Prostate gland (tissue), 2 donors: ENCODE results near the gene XRN2. TPM values are rescaled to one million over a fixed set of nuclear protein-coding genes. Genes with fewer than 3 reads are reported as not detected.

Experiments
- DNase-seq: peaks from one replicate; pipeline ENCODE4 v3.0.0-alpha.2; 2019; ENCODE audit warnings: low spot score
- H3K27ac ChIP-seq, 2 donors: fragments of 200-600 bp; sonication (generic); 2 replicates each; pipeline ENCODE4 v1.5.1; 2017 to 2019
- H3K27me3 ChIP-seq: fragments of 200-600 bp; sonication (generic); replicated peaks from 2 replicates; pipeline ENCODE4 v1.5.1; 2019; ENCODE audit not compliant: insufficient read depth
- H3K36me3 ChIP-seq, 2 donors: fragments of 200-600 bp; sonication (generic); 1 replicate in 1 of 2; 2 replicates in 1 of 2; pipeline versions ENCODE4 v1.5.1 to v1.8.1; 2017 to 2019
- H3K4me1 ChIP-seq: fragments of 200-600 bp; sonication (generic); replicated peaks from 2 replicates; pipeline ENCODE4 v1.5.1; 2019
- H3K4me3 ChIP-seq, 2 donors: fragments of 200-600 bp; sonication (generic); 2 replicates each; pipeline ENCODE4 v1.5.1; 2017 to 2019
- H3K9me3 ChIP-seq: fragments of 200-600 bp; sonication (generic); 2 replicates; pipeline ENCODE4 v1.5.1; 2017
- POLR2A ChIP-seq: fragments of 450-650 bp; IDR thresholded peaks from one replicate; pipeline ENCODE4 v1.6.1; 2016; ENCODE audit warnings: antibody characterized with exemption, mild to moderate bottlenecking
- POLR2AphosphoS5 ChIP-seq: sonication (generic); formaldehyde crosslinking; IDR thresholded peaks from one replicate; pipeline ENCODE4 v1.6.1; 2017; ENCODE audit warnings: antibody characterized with exemption
- WGBS: methylation state at CpG from one replicate; pipeline ENCODE4 v1.1.5; 2018; 5-methylcytosine and 5-hydroxymethylcytosine counted together
- intact Hi-C: fragments of 100-400 bp; cut with DNase I; formaldehyde crosslinking; loops from one replicate; pipeline ENCODE4 v1.14.2; 2022
- total RNA-seq, 2 donors: library from RNA; depleted of rRNA; stranded (reverse); fragments of >200 nt; gene quantifications; one replicate each; pipeline ENCODE4 v1.1.0, GENCODE V29; 2016
- TF ChIP-seq, protein P1 (sequence below), 4 experiments: fragments of 200-600 bp in 2 of 4; fragments of 450-650 bp in 2 of 4; sonication (generic) in 2 of 4; IDR thresholded peaks; 1 replicate in 3 of 4; 2 replicates in 1 of 4; pipeline ENCODE4 v1.5.1; 2016 to 2019; ENCODE audit warnings: antibody characterized with exemption in 4 of 4, mild to moderate bottlenecking in 2 of 4, moderate library complexity in 2 of 4

Gene XRN2
- total RNA-seq, 2 donors from 2014 or later, result 49.4 to 51.3 TPM

DNA sequence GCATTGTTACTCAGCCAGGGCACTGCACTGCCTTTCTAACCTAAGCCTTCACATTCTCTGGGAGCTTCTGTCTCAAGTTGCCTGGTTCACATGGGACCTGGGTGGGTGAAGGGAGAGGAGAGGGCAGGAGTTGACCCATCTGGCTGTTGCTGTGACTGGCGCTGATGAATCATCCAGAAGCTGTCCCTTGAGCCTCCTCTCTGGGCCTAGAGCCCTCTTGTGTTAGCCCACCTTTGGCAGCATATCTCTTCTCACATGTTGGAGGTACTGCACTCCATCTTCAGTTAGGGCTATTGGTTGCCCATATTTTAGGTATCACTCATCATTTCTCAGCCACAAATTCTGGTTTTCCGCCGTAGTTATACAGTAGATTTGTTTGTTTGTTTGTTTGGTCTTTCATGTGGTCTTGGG lies 19.8 kb downstream of the XRN2 start:
- intact Hi-C loops, result no loop called here
- WGBS, result 99% methylated on average over 3 of the region's 3 CpGs
- H3K4me1 ChIP-seq, result no peaks in the 10 kb centered on the region

DNA sequence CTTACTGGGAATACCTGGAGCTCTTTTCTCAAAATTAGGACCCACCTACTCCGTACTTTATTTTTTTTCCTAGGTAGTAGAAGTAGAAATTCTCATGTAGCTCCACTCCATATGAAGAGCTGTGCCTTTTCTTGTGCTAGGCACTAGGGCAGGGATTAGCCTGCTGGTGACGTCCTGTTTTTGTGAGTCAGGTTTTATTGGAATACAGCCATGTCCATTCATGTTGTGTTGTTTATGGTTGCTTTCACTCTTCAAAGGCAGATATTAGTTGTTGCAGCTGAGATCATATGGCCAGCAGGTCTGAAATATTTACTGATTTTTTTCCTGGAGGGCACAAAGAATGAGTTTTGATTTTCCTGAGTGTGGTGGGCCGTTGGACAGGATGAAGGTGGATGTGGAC lies 20.5 kb downstream of the XRN2 start:
- H3K4me3 ChIP-seq, result no peak overlapping the region
- H3K36me3 ChIP-seq, result no peaks in the 10 kb centered on the region
- no peak overlapping the region for H3K27ac ChIP-seq
- H3K4me1 ChIP-seq, result no peaks in the 10 kb centered on the region
- no peak for TF ChIP-seq POLR2A
- no peaks in the 10 kb centered on the region for H3K9me3 ChIP-seq
- intact Hi-C loops, result no loop called here
- DNase-seq, result no peak
- no peaks in the 10 kb centered on the region for H3K27me3 ChIP-seq
- 72% methylated on average over 3 of the region's 3 CpGs for WGBS

More for the DNA sequence above, 19.8 kb downstream of the XRN2 start:
- TF ChIP-seq, protein P1, sequence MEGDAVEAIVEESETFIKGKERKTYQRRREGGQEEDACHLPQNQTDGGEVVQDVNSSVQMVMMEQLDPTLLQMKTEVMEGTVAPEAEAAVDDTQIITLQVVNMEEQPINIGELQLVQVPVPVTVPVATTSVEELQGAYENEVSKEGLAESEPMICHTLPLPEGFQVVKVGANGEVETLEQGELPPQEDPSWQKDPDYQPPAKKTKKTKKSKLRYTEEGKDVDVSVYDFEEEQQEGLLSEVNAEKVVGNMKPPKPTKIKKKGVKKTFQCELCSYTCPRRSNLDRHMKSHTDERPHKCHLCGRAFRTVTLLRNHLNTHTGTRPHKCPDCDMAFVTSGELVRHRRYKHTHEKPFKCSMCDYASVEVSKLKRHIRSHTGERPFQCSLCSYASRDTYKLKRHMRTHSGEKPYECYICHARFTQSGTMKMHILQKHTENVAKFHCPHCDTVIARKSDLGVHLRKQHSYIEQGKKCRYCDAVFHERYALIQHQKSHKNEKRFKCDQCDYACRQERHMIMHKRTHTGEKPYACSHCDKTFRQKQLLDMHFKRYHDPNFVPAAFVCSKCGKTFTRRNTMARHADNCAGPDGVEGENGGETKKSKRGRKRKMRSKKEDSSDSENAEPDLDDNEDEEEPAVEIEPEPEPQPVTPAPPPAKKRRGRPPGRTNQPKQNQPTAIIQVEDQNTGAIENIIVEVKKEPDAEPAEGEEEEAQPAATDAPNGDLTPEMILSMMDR (IDR thresholded peaks at IDR 0.05), result no peak
- TF ChIP-seq POLR2A (no peak), POLR2AphosphoS5 (no peak)
- Histone ChIP-seq H3K27me3 (no peaks in the 10 kb centered on the region), H3K36me3 (no peaks in the 10 kb centered on the region), H3K4me3 (no peak overlapping the region), H3K9me3 (no peaks in the 10 kb centered on the region), H3K27ac (no peak overlapping the region)
- DNase-seq, result no peak

DNA sequence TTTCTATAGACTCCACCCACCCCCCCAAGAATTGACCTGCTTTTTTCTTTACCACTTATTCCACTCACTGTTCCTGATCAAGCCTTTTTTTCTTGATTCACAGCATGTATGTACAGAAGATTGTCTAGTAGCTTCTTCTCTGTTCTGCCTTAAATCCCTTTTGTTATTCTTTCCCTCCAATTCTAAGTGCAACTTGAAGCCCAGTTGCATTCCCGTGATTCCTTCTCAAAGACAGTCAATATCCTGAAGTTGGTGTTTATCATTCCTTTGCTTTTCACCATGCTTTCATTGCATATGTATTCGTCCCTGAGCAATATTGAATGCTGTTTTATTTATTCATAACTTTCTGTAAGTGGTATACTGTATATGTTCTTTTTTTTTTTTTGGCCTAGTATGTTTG lies 21.0 kb downstream of the XRN2 start:
- no peaks in the 10 kb centered on the region for H3K36me3 ChIP-seq
- DNase-seq, result no peak
- H3K27ac ChIP-seq, result no peak overlapping the region
- intact Hi-C loops, result no loop called here
- TF ChIP-seq POLR2A (no peak), POLR2AphosphoS5 (no peak)
- TF ChIP-seq, protein P1 (IDR thresholded peaks at IDR 0.05), result no peak
- H3K9me3 ChIP-seq, result no peaks in the 10 kb centered on the region
- no peak overlapping the region for H3K4me3 ChIP-seq
- H3K4me1 ChIP-seq, result no peaks in the 10 kb centered on the region
- H3K27me3 ChIP-seq, result no peaks in the 10 kb centered on the region
- 77% methylated on average over 2 of the region's 2 CpGs for WGBS

DNA sequence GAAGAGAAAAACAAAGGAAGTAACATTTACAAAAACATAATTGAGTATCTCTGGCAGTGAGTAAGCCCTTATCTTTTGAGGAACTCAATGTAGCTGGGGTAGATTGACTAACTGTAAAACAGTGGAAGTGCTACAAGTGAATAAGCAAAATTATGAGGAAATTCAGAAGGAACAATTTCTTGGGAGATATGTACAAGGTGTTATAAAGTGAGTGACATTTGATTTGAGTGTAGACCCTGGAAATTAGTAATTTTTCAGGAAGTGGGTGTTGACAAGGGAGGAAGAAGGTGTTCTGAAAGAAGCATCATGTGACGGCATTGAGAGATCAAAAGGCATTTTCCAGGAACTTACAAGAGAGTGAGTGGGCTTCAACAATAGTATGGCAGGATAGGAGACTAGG lies 22.2 kb downstream of the XRN2 start:
- Histone ChIP-seq H3K4me3 (no peak overlapping the region), H3K4me1 (no peaks in the 10 kb centered on the region), H3K36me3 (no peaks in the 10 kb centered on the region), H3K27ac (no peak overlapping the region), H3K9me3 (no peaks in the 10 kb centered on the region), H3K27me3 (no peaks in the 10 kb centered on the region)
- intact Hi-C loops, result no loop called here
- 81% methylated on average over 1 of the region's 1 CpG for WGBS
- TF ChIP-seq POLR2AphosphoS5 (no peak), POLR2A (no peak)
- TF ChIP-seq, protein P1 (IDR thresholded peaks at IDR 0.05), result no peak
- no peak for DNase-seq

DNA sequence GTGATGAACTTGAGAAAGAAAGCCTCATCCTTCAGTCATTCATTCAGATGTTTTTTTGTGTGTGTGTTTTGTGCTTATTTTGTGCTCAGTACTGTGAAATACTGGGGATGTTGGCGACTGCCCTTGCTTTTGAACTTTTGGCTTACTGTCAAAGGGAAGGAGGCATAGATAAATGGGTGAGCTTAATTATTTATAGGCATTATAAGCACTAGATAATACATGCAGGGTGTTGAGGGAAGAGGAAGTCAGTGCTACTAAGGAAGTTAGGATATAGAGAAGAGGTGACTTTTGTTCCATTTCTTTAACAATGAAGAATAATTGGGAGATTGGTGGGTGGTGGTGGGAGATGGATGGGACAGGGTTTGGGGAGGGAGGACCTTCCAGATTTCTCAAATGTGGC lies 23.6 kb downstream of the XRN2 start:
- no peaks in the 10 kb centered on the region for H3K36me3 ChIP-seq

More for the DNA sequence above, 23.6 kb downstream of the XRN2 start:
- 66% methylated on average over 1 of the region's 1 CpG for WGBS
- H3K4me3 ChIP-seq, result no peak overlapping the region
- no peaks in the 10 kb centered on the region for H3K9me3 ChIP-seq
- no peak overlapping the region for H3K27ac ChIP-seq
- intact Hi-C loops, result no loop called here
- H3K4me1 ChIP-seq, result no peaks in the 10 kb centered on the region
- DNase-seq, result no peak
- TF ChIP-seq POLR2A, result no peak
- TF ChIP-seq, protein P1 (IDR thresholded peaks at IDR 0.05), result no peak
- no peak for TF ChIP-seq POLR2AphosphoS5
- H3K27me3 ChIP-seq, result no peaks in the 10 kb centered on the region
